Inflammatory macrophage treated with lipopolysaccharide for 4 hours (primary cell): ENCODE measurements around the gene HSD3B7.

Experiments
- DNase-seq: peaks from one replicate; pipeline ENCODE4 v3.0.0-alpha.2; 2020

The HSD3B7 gene

DNA sequence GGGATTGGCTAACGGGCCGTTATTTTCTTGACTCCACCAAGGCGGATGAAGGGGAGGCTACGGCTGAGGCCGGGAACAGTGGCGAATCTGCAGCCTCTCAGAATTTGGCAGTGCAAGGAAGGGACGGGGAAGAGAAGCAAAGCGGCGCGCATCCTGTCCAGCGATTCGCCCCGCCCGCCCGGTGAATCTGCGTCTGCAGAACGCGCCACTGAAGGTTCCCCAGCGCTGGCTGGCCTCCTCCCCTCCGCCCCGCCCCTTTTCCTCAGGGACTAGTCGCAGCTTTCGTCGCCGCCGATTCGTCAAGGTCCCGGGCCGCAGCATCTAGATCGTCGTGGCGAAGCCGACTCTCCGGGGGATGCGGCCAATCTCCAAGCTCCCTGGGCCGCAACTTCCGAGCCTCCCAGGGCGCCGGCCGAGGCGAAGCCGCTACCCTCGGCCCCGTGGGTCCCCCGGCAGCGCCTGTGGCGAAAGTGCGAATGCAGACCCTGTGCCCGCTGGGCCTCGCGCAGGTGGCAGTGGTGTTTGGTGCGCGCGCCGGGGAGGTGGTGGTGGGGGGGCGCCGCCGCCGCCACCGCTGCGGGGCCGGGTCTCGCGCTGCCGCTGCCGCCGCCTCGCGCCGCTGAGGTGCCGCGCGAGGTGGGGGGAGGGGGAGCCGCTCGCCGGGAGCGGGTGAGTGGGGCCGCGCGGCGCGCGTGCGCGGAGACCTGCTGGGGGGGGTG, 27.4 kb upstream of the HSD3B7 start, which contains the start of gene SETD1A:
SETD1A (plus strand) TSS at position 299 of the 719 bp plus-strand sequence. CDS start 978 bp downstream, outside the sequence.
- peak; percentile 96 for DNase-seq

DNA sequence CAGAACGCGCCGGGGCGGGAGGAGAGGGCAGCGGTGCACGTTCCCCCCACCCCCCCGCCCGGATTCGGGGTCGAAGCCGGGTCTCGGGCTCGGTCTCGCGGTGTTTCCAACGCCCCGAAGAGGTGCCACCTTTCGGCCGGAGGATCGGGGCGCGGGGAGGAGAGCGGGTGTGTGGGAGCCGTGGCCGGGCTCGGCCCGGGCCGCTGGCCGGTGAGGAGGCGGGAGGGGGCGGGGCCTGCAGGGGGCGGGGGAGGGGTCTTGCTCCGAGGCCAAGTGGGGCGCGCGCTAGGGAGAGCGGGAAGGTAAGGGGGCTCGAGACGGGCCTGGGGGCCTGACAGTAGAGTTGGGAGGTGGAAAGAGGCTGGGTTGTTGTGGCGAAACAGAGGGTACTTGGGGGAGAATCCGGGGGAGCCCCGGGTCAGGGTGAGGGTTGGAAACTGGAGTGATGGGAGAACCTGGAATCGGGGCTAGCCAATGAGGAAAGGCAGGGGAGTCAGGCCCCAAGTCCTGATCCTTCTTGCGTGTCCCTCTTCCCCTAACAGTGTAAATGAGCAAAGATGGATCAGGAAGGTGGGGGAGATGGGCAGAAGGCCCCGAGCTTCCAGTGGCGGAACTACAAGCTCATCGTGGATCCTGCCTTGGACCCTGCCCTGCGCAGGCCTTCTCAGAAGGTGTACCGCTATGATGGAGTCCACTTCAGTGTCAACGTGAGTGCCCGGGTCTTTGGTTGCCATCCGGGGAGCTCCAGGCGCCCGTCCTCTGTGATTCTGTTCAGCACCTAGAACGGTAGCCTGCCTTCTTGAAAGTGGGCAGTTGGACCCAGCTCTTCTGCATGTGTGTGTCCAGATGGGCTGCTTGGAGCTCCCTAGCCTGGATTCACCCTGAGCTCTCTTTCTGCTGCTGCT, 26.6 kb upstream of the HSD3B7 start:
- peak; percentile 45 for DNase-seq

DNA sequence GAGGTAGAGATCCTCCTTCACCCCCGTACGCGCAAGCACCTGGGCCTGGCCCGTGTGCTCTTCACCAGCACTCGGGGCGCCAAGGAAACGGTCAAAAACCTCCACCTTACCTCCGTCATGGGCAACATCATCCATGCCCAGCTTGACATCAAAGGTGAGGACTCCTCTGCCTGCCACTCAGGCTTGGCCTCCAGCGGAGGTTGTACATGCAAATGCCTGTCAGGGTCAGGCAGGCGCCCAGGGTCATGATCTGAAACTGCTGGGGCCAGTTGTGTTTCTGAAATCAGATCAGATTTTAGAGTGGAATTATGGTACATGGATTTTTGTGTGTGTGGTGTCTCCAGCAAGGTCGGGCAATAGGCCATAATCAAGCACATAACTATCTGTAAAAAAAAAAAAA, 23.6 kb upstream of the HSD3B7 start:
- DNase-seq, result no peak

DNA sequence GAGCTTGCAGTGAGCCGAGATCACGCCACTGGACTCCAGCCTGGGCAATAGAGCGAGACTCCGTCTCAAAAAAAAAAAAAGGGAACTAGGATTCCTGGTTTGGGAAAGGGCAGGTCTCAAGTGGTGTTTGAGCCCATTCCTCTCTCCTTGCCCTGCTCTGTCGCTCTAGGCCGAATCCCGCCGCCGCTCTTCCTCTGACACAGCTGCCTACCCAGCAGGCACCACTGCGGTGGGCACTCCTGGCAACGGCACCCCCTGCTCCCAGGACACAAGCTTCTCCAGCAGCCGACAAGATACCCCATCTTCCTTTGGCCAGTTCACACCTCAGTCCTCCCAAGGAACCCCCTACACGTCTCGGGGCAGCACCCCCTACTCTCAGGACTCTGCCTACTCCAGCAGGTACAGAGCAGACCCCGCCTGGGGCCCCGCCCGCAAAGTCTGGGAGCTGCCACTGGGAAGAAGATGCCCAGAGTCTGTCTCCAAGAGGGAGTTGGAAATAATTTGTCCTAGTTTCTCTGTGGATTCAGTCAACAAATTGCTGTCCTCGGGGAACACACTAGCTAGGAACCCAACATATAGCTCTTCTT, 21.0 kb upstream of the HSD3B7 start:
- DNase-seq, result no peak

DNA sequence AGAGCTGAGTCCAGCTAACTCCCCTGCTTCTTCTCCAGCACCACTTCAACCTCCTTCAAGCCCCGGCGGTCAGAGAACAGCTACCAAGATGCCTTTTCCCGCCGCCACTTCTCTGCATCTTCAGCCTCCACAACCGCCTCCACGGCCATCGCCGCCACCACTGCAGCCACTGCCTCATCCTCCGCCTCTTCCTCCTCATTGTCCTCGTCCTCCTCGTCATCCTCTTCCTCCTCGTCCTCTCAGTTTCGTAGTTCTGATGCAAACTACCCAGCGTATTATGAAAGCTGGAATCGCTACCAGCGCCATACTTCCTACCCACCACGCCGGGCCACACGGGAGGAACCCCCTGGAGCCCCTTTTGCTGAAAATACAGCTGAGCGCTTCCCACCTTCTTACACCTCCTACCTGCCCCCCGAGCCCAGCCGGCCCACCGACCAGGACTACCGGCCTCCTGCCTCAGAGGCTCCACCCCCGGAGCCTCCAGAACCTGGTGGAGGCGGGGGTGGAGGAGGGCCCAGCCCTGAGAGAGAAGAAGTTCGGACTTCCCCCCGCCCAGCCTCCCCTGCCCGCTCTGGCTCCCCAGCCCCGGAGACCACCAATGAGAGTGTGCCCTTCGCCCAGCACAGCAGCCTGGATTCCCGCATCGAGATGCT, 20.3 kb upstream of the HSD3B7 start:
- DNase-seq, result peak; percentile 79

DNA sequence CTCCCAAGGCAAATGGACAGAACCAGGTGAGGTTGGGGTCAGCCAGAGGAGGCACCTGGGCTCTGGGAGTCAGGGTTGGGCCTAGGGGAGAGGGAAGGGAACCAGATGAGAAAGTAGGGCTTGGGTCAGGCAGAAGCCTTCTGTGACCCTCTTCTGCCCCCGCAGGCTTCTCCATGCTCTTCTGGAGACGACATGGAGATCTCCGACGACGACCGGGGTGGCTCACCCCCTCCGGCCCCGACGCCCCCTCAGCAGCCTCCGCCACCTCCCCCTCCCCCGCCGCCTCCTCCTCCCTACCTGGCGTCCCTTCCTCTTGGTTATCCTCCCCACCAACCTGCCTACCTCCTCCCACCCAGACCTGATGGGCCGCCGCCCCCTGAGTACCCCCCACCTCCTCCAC, 19.6 kb upstream of the HSD3B7 start:
- DNase-seq, result no peak

DNA sequence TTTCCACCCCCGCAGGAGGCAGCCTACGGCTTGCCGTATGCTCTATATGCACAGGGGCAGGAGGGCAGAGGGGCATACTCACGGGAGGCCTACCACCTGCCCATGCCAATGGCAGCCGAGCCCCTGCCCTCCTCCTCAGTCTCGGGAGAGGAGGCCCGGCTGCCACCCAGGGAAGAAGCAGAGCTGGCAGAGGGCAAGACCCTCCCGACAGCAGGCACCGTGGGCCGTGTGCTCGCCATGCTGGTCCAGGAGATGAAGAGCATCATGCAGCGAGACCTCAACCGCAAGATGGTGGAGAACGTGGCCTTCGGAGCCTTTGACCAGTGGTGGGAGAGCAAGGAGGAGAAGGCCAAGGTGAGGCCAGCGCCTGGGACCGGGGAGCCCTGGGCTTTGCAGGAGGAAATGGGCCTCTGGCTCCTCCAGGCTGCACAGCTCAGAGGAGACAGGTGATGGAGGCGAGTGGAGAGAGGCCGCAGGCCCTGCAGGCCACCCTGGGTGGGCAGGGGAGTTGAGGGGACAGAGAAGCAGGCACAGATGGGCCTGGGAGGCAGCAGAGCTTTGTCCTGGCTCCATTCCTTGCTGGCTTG, 18.9 kb upstream of the HSD3B7 start:
- DNase-seq, result no peak

DNA sequence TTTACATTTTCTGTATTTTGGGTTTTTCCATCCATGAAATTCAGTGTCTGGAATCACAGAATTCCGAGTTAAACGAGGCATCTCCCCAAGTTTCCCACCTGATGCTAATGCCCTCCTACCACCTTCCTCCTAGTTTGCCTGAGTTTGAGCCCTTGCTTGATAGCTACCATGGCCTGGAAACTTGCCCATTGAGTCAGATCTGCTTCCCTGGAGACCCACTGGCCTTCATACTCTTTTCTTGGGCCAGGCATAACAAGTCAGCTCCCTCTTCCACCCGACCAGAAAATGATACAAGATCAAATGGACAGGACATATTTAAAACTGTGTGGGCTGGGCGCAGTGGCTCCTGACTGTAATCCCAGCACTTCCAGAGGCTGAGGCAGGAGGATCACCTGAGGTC, 17.2 kb upstream of the HSD3B7 start:
- no peak for DNase-seq

DNA sequence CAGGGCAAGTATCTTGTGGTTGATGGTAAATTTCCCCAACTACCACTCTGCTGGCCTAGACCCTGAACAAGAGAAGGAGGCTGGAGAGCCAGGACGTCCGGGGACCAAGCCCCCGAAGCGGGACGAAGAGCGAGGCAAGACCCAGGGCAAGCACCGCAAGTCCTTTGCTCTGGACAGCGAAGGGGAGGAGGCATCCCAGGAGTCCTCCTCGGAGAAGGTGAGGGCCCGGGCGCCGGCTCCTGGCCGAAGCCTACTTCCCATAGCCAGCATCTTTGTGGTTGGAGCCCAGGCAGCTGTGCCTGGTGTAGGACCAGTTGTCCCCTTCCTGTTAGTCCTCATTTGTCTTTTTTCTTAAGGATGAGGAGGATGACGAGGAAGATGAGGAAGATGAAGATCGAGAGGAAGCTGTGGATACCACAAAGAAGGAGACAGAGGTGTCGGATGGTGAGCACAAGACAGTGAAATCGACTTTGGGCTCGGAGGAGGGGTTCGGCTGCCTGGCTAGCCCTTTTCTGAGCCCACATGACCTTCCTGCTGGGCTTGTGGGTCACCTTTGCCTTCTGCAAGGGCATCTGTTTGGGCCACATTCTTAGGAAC, 15.7 kb upstream of the HSD3B7 start:
- DNase-seq, result no peak

DNA sequence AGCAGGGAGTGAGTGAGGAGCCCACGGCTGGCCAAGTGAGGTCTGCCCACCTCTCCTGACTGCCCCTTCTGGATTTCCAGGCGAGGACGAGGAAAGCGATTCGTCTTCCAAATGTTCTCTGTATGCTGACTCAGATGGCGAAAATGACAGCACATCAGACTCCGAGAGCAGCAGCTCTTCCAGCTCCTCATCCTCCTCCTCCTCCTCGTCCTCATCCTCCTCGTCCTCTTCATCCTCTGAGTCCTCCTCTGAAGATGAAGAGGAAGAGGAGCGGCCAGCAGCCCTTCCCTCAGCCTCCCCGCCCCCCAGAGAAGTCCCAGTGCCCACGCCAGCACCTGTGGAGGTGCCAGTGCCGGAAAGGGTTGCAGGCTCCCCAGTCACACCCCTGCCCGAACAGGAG, 13.7 kb upstream of the HSD3B7 start:
- DNase-seq, result no peak

DNA sequence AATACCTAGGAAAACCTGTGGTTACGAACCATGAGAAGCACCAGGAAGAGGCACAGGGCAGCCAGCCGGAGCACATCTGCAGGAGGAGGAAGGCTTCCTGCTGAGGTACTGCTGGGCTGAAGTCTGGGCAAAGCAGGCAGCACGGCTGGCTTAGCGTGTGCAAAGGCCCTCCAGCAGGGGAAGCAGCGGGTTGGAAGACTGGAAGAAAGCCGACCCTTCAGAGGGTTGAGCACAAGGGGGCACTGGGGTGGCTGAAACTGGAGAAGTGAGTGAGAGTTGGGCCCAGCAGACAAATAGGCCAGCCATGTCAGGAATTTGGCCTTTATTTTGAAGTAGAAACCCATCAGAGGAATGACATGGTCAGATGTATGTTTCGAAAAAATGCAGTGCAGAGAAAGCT, 12.1 kb upstream of the HSD3B7 start:
- DNase-seq, result no peak

DNA sequence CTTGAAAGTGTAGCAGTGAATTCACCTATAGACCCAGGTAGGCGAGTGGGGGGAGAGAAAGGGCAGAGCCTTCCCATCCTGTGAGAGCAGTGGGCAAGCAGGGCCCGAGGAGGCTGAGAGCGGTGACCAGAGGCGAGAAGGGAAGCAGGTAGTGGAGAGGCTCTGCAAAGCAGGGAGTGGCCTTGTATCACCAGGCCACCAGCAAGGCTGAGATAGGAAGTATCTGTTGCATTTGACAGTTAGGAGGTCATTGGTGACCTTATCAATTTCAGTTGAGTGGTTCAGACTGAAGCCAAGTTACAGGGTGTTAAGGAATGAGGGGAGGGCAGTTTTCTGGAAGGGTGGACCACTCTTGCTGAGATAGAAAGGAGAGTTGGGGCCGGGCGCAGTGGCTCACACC, 10.7 kb upstream of the HSD3B7 start:
- no peak for DNase-seq

DNA sequence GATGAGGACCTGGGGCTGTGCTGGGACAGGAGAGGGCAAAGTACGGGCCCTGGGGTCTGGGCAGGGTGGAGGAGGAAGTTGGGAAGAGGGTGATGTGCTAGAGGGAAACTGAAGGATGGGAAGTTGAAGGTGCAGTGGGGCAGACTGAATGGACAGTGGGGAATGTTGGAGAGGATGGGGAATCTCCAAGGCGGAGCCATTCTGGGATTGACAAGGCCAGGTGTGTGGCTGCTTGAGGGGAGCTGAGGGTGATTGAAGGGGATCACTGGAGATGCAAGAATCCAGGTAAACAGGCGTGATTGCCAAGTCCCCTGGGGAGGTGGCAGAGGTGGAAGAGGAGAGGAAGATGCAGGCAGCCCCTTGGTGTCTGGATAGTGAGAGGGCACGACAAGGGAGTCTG, 8.5 kb upstream of the HSD3B7 start:
- DNase-seq, result no peak

DNA sequence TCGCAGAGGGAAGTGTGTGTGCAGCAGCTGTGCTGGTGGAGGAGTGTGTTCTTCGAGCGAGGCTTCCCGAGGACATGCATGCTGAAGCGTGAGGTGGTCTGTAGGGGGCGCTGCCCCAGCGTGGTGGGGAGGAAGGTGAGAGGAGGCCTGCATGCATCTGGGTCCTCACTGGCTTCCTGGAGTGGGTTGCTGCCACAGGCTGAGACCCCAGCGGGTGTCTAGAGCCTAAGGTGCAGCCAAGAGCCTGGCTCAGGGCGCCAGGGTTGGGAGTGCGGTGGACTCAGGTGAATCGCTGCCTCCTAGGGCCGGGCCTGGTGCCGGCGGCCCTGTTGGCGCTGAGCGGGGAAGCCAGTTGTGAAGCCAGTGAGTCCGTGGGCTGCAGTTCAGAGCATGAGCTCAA, 7.5 kb upstream of the HSD3B7 start:
- no peak for DNase-seq

DNA sequence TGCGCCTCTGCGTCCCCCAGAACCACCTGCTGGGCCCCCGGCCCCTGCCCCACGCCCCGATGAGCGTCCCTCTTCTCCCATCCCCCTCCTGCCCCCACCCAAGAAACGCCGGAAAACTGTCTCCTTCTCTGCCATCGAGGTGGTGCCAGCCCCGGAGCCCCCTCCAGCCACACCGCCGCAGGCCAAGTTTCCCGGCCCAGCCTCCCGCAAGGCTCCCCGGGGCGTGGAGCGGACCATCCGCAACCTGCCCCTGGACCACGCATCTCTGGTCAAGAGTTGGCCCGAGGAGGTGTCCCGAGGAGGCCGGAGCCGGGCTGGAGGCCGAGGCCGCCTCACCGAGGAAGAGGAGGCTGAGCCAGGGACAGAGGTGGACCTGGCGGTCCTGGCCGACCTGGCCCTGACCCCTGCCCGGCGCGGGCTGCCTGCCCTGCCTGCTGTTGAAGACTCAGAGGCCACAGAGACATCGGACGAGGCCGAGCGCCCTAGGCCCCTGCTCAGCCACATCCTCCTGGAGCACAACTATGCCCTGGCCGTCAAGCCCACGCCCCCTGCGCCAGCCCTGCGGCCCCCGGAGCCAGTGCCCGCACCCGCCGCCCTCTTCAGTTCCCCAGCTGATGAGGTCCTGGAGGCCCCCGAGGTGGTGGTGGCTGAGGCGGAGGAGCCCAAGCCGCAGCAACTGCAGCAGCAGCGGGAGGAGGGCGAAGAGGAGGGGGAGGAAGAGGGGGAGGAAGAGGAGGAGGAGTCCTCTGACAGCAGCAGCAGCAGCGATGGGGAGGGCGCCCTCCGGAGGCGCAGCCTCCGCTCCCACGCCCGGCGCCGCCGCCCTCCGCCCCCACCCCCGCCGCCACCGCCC, 5.6 kb upstream of the HSD3B7 start:
- no peak for DNase-seq

DNA sequence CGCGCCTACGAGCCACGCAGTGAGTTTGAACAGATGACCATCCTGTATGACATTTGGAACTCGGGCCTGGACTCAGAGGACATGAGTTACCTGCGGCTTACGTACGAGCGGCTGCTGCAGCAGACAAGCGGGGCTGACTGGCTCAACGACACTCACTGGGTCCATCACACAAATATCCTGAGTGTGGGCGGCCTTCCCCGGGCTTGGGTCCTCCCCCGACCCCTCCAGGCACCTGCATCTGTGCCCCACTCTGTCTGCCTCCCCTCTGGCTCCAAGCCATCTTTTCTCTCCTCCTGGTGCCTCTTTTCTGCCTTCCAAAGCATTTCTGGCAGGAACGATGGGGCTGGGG, 5.0 kb upstream of the HSD3B7 start:
- no peak for DNase-seq

DNA sequence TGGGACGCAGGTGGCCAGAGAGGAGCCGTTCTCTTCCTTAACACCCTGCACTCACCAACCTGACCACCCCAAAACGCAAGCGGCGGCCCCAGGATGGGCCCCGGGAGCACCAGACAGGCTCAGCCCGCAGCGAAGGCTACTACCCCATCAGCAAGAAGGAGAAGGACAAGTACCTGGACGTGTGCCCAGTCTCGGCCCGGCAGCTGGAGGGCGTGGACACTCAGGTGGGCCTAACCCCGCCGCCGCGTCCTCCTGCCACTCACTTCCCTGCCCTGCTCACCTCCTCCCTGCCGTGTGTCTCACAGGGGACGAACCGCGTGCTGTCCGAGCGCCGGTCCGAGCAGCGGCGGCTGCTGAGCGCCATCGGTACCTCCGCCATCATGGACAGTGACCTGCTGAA, 4.6 kb upstream of the HSD3B7 start:
- DNase-seq, result no peak

DNA sequence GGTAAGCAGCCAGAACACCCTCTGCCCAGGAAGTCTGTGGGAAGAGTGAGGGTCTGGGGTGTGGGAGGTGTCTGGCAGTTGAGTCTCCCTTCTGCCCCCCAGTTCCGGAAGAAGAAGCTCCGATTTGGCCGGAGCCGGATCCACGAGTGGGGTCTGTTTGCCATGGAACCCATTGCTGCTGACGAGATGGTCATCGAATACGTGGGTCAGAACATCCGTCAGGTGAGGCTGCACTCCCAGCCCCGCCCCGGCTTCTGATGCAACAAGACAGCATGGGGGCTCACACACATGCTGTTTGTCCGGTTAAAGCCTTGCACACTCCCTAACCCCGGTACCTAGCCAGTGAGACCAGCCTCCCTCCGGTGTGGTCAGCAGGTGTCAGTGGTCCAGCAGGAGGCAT, 4.0 kb upstream of the HSD3B7 start:
- DNase-seq, result no peak

DNA sequence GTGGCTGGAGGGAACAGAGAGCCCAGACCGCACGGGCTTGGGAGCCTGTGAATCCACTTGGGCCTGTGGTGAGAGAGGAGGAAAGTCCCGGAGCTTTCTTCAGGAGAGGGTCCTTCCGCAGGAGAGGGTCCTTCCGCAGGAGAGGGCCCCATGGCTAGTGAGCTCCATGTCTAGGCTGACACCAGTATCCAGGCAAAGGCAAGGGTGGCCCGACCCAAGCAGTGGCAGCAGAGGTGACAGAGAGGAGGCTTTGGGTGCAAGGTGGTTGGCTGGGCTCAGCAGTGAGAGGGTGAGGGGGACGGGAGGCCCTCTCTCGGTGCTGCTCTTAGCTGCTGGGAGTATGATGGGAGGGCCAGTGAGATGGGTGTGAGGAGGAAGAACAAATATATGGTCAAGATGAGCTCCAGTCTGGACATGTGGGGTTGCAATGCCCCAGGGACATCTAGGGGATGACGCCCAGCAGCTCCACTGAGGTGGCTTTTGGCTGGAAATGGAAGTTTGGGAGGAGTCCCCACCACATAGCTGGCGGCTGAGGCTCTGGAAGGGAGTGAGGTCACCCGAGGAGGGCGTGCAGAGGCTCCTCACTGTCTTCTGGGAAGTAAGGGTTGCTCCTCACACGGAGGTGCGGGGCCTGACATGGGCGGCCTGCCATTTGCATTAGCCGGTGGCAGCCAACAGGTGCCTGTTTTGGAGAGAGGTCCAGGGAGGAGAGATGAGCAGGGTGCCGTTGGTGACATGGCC, 2.3 kb upstream of the HSD3B7 start:
- DNase-seq, result no peak

DNA sequence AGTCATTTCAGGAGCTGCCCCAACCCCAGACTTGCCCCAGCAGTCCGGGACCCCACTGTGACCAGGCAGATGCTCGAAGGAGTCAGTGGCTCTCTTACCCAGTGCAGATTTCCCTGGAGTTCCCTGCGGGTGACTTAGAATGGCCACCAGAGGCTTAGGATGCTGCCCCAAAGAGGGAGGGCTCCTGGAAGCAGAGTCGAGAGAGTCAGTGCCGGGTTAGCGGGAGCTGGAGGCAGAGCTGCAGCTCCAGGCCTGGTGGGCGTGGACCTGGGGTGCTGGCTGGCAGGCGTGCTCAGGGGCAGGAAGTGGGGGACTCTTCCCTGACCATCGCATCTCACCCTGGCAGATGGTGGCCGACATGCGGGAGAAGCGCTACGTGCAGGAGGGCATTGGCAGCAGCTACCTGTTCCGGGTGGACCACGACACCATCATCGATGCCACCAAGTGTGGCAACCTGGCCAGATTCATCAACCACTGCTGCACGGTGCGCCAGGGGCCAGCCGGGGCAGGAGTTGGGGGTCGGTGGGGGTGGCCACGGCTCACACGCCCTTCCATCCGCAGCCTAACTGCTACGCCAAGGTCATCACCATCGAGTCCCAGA, 1.6 kb upstream of the HSD3B7 start:
- no peak for DNase-seq
